HEK293 (cell line): ENCODE results near the gene KIAA1191.
"Not testable (repeated sequence)": the region's sequence is repeated elsewhere in the genome, so short reads cannot be mapped to it uniquely, and the experiment has no call there.

Experiments
- CTCF ChIA-PET: fragments of 350-600 bp; formaldehyde crosslinking; extraction: SDS; loops from one replicate; lab custom pipeline; 2021; ENCODE audit warnings: antibody characterized with exemption; lab: Yijun Ruan, JAX
- POLR2A ChIA-PET: fragments of 300-600 bp; formaldehyde crosslinking; extraction: SDS; loops from one replicate; lab custom pipeline; 2020; ENCODE audit warnings: antibody characterized with exemption, inconsistent platforms; lab: Yijun Ruan, JAX
- H3K27ac ChIP-seq: fragments of 200-500 bp; sonication (Bioruptor generic); 2 replicates; pipeline ENCODE4 v1.5.1; 2014; ENCODE audit warnings: low read depth, low read length, control low read depth, inconsistent platforms; ENCODE audit errors: extremely low read depth
- H3K36me3 ChIP-seq, 2 experiments: fragments of 200-500 bp in 1 of 2; sonication (Bioruptor generic) in 1 of 2; 1 replicate in 1 of 2; 2 replicates in 1 of 2; pipeline ENCODE4 v1.5.1; 2014 to 2017; ENCODE audit warnings: inconsistent platforms in 2 of 2, low read length in 2 of 2; ENCODE audit not compliant: control insufficient read depth in 2 of 2, insufficient read depth in 1 of 2
- H3K4me1 ChIP-seq: fragments of 200-500 bp; sonication (Bioruptor generic); 2 replicates; pipeline ENCODE4 v1.5.1; 2014; ENCODE audit warnings: mild to moderate bottlenecking, low read length, inconsistent platforms; ENCODE audit not compliant: control insufficient read depth, insufficient read depth
- H3K4me3 ChIP-seq: 2 replicates; pipeline ENCODE4 v1.5.1; 2011; ENCODE audit warnings: low read depth, mild to moderate bottlenecking, control low read depth, low read length, moderate library complexity
- H3K9me3 ChIP-seq: fragments of 200-500 bp; sonication (Bioruptor generic); 2 replicates; pipeline ENCODE4 v1.5.1; 2014; ENCODE audit warnings: low read depth, low read length, inconsistent platforms; ENCODE audit not compliant: control insufficient read depth, insufficient read depth
- SP2 ChIP-seq: fragments of 450-650 bp; formaldehyde crosslinking; IDR thresholded peaks from 2 replicates; pipeline ENCODE4 v1.5.1; 2016; ENCODE audit warnings: missing biosample characterization, missing genetic modification characterization
- ZBTB10 ChIP-seq: fragments of 450-650 bp; formaldehyde crosslinking; IDR thresholded peaks from 2 replicates; pipeline ENCODE4 v1.5.1; 2016; ENCODE audit warnings: missing biosample characterization, missing genetic modification characterization
- ZBTB48 ChIP-seq: fragments of 450-650 bp; formaldehyde crosslinking; IDR thresholded peaks from 2 replicates; pipeline ENCODE4 v1.5.1; 2016; ENCODE audit warnings: missing biosample characterization, missing genetic modification characterization
- ZFP69B ChIP-seq: fragments of 450-650 bp; formaldehyde crosslinking; IDR thresholded peaks from 2 replicates; pipeline ENCODE4 v1.5.1; 2016; ENCODE audit warnings: missing biosample characterization, missing genetic modification characterization
- ZNF121 ChIP-seq: fragments of 450-650 bp; formaldehyde crosslinking; IDR thresholded peaks from 2 replicates; pipeline ENCODE4 v1.5.1; 2016; ENCODE audit warnings: missing biosample characterization, missing genetic modification characterization
- ZNF133 ChIP-seq: fragments of 450-650 bp; formaldehyde crosslinking; IDR thresholded peaks from 2 replicates; pipeline ENCODE4 v1.5.1; 2016; ENCODE audit warnings: missing biosample characterization, missing genetic modification characterization
- ZNF175 ChIP-seq: fragments of 450-650 bp; formaldehyde crosslinking; IDR thresholded peaks from 2 replicates; pipeline ENCODE4 v1.5.1; 2016; ENCODE audit warnings: missing biosample characterization, missing genetic modification characterization
- ZNF280C ChIP-seq: fragments of 450-650 bp; formaldehyde crosslinking; IDR thresholded peaks from 2 replicates; pipeline ENCODE4 v1.5.1; 2016; ENCODE audit warnings: missing biosample characterization, missing genetic modification characterization
- ZNF391 ChIP-seq: fragments of 450-650 bp; formaldehyde crosslinking; IDR thresholded peaks from 2 replicates; pipeline ENCODE4 v1.5.1; 2016; ENCODE audit warnings: low read depth, missing biosample characterization, missing genetic modification characterization, borderline replicate concordance
- ZNF394 ChIP-seq: fragments of 450-650 bp; formaldehyde crosslinking; IDR thresholded peaks from 2 replicates; pipeline ENCODE4 v1.5.1; 2016; ENCODE audit warnings: missing biosample characterization, missing genetic modification characterization, mild to moderate bottlenecking, moderate library complexity, borderline replicate concordance
- ZNF404 ChIP-seq: fragments of 450-650 bp; formaldehyde crosslinking; IDR thresholded peaks from 2 replicates; pipeline ENCODE4 v1.5.1; 2017; ENCODE audit warnings: missing biosample characterization, missing genetic modification characterization
- ZNF626 ChIP-seq: fragments of 450-650 bp; sonication (Bioruptor Pico); formaldehyde crosslinking; IDR thresholded peaks from 2 replicates; pipeline ENCODE4 v1.5.1; 2018; ENCODE audit warnings: missing biosample characterization, missing genetic modification characterization, inconsistent platforms
- ZNF837 ChIP-seq: fragments of 450-650 bp; formaldehyde crosslinking; IDR thresholded peaks from 2 replicates; pipeline ENCODE4 v1.5.1; 2016; ENCODE audit warnings: missing biosample characterization, missing genetic modification characterization
- ZNF843 ChIP-seq: fragments of 450-650 bp; formaldehyde crosslinking; IDR thresholded peaks from 2 replicates; pipeline ENCODE4 v1.5.1; 2016; ENCODE audit warnings: missing biosample characterization, missing genetic modification characterization

Gene KIAA1191

DNA sequence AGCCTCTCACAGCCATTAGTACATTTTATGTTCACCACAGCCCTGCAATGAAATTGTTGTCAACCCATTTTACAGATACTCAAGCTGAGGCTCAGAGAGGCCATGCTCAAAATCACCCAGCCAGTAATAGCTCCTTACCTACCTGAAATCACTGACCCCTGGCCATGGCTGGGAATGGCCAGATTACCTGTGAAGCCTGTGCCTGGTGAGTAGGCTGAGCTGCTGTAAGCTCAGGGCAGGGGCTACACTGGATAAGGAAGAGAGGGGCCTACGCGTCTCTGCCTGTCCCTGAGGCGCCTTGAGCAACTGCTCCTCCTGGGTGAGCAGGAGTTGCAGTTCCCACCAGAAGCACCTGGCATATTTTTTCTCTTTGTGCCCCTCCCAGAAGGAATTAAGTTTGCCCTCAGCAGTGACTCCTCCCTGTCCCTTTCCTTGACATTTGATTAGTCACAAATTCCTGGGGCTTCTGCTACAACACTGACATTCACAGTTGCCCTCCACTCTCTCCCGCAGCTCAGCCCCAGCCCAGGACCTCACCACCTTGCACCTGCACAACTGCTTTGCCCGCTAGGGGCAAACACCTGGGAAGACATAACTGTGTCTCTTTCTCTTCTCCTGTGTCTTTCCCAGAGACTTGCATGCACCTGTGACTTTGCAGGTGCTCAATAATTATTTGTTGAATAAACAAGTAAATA is 49.1 kb upstream of the KIAA1191 start (continued):
- no peak for TF ChIP-seq ZNF133 (tag by site-specific recombination)
- no peak for TF ChIP-seq ZFP69B
- no peak for TF ChIP-seq ZBTB48 (tag by site-specific recombination)
- TF ChIP-seq ZNF404: no peak

GRCh38 chr5:176409765-176410164 is 48.2 kb upstream of the KIAA1191 start:
- Histone ChIP-seq H3K4me1 (no peaks in the 10 kb centered on the region), H3K4me3 (no peak overlapping the region), H3K9me3 (no peaks in the 10 kb centered on the region), H3K36me3 (peaks cover 8 to 46% of the 10 kb centered on the region in 2 experiments; a peak in 2 of 3 replicates)
- POLR2A ChIA-PET: no interaction called here
- TF ChIP-seq ZNF391 (tag by site-specific recombination) (no peak), ZNF837 (no peak), ZNF394 (tag by site-specific recombination) (no peak), SP2 (tag by site-specific recombination) (no peak), ZNF843 (tag by site-specific recombination) (no peak)
- TF ChIP-seq, all 188 proteins: peak for 0
- H3K27ac ChIP-seq: no peak overlapping the region
- CTCF ChIA-PET: interaction anchor here (1.0 kb wide), 1 partner anchor 38 kb away, joined by 3 read pairs; no protein-coding TSS in a partner anchor

GRCh38 chr5:176408590-176408989 is 47.0 kb upstream of the KIAA1191 start:
- no peak overlapping the region for H3K27ac ChIP-seq
- POLR2A ChIA-PET: interaction anchor here (0.6 to 0.9 kb wide), 3 partner anchors 81 to 173 kb away, joined by 3 to 4 read pairs (median 3); no protein-coding TSS in a partner anchor
- no peaks in the 10 kb centered on the region for H3K4me1 ChIP-seq
- H3K4me3 ChIP-seq: no peak overlapping the region
- no peak for TF ChIP-seq ZNF175
- peak; percentile 53; the same call in 1 of the 2 replicates for TF ChIP-seq ZNF121 (tag by site-specific recombination)
- no peak for TF ChIP-seq ZBTB10 (tag by site-specific recombination)
- no peak for TF ChIP-seq ZNF280C (tag by site-specific recombination)
- TF ChIP-seq ZNF626 (tag by site-specific recombination): no peak
- CTCF ChIA-PET: no interaction called here
- peaks cover 8 to 47% of the 10 kb centered on the region in 2 experiments; a peak in 2 of 3 replicates for H3K36me3 ChIP-seq
- no peaks in the 10 kb centered on the region for H3K9me3 ChIP-seq

DNA sequence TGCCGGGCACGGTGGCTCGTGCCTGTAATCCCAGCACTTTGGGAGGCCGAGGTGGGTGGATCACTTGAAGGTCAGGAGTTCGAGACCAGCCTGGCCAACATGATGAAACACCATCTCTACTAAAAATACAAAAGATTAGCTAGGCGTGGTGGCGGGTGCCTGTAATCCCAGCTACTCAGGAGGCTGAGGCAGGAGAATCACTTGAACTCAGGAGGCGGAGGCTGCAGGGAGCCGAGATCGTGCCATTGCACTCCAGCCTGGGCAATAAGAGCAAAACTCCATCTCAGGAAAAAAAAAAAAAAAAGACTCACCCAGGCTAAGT is 46.6 kb upstream of the KIAA1191 start:
- POLR2A ChIA-PET: interaction anchor here (0.7 to 0.9 kb wide), 2 partner anchors 82 to 135 kb away, joined by 3 read pairs; no protein-coding TSS in a partner anchor
- H3K4me3 ChIP-seq, H3K4me1 ChIP-seq, H3K27ac ChIP-seq, H3K9me3 ChIP-seq, CTCF ChIA-PET: not testable (repeated sequence)
- peaks cover 8 to 47% of the 10 kb centered on the region in 2 experiments; a peak in 2 of 3 replicates for H3K36me3 ChIP-seq
